Osteoblast (primary cell): Measurements from ENCODE around the gene RASSF9. TPM values are rescaled to one million over a fixed set of nuclear protein-coding genes. Genes with fewer than 3 reads are reported as not detected.

Experiments used
- DNase-seq: peaks from one replicate; pipeline ENCODE4 v3.0.0; 2011; ENCODE audit warnings: low spot score, mixed read lengths; ENCODE audit not compliant: insufficient read length; ENCODE audit errors: missing footprints
- H2AFZ ChIP-seq: 2 replicates; pipeline ENCODE4 v1.6.0; 2011; ENCODE audit warnings: mild to moderate bottlenecking, low read length
- H3K27ac ChIP-seq: 2 replicates; pipeline ENCODE4 v1.5.1; 2011; ENCODE audit warnings: mild to moderate bottlenecking, low read depth, low read length, moderate library complexity
- H3K27me3 ChIP-seq: 2 replicates; pipeline ENCODE4 v1.6.0; 2012; ENCODE audit warnings: mild to moderate bottlenecking, control low read depth, inconsistent platforms, low read length, moderate library complexity; ENCODE audit not compliant: insufficient read depth
- H3K36me3 ChIP-seq: 2 replicates; pipeline ENCODE4 v1.5.1; 2011; ENCODE audit warnings: mild to moderate bottlenecking, low read length, control low read depth, moderate library complexity; ENCODE audit not compliant: insufficient read depth
- H3K4me1 ChIP-seq: 2 replicates; pipeline ENCODE4 v1.5.1; 2011; ENCODE audit warnings: mild to moderate bottlenecking, low read length, control low read depth, moderate library complexity; ENCODE audit not compliant: insufficient read depth
- H3K4me2 ChIP-seq: 2 replicates; pipeline ENCODE4 v1.6.0; 2011; ENCODE audit warnings: mild to moderate bottlenecking, low read length; ENCODE audit not compliant: insufficient read depth
- H3K4me3 ChIP-seq: fragments of 200-600 bp; sonication (generic); 3 replicates; pipeline ENCODE4 v1.5.1; 2012; ENCODE audit warnings: mild to moderate bottlenecking, low read length, inconsistent platforms; ENCODE audit not compliant: insufficient read depth
- H3K79me2 ChIP-seq: 2 replicates; pipeline ENCODE4 v1.6.0; 2012; ENCODE audit warnings: mild to moderate bottlenecking, low read length, control low read depth, inconsistent platforms; ENCODE audit not compliant: insufficient read depth
- H3K9me3 ChIP-seq: 2 replicates; pipeline ENCODE4 v1.5.1; 2011; ENCODE audit warnings: low read depth, low read length, control low read depth
- H4K20me1 ChIP-seq: 2 replicates; pipeline ENCODE4 v1.6.0; 2012; ENCODE audit warnings: mild to moderate bottlenecking, low read length, control low read depth; ENCODE audit not compliant: insufficient read depth
- total RNA-seq: library from RNA; depleted of rRNA; stranded (reverse); fragments of >200 nt; gene quantifications from 2 replicates; pipeline ENCODE4 v1.2.3, GENCODE V29; 2012
- TF ChIP-seq, protein P1 (sequence below): IDR thresholded peaks from 2 replicates; pipeline ENCODE4 v1.5.1; 2011; ENCODE audit warnings: mild to moderate bottlenecking, low read depth, low read length, moderate library complexity; ENCODE audit errors: extremely low read depth

The RASSF9 gene
- total RNA-seq, 1 donor, result 5.8 TPM

DNA sequence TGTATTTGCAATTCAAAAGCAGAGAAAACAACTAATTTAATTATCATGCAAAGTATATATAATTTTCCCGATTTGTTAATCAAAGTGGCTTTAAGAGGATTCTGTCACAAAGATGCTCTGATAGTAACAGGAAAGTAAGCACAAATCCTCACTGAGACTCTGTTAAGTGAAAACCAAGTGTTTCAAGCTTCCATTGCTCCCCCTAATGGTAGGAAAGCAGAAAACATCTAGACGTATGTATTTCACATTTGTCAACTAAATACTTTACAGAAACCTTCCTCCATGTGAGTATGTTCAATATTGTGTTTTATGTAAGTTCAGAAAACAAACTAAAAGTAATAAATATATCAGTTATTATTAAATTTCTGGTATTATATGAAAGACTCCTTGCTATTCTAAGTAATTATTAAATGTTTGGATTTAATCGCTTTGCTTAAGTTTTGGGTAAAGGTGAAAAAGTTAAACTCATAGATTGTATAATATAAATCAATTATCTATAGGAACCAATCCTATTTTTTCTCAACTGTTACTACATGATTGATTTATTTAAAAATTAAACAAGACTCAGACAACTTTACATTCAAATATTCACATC, 36.4 kb upstream of the RASSF9 start:
- Histone ChIP-seq H3K36me3 (no peaks in the 10 kb centered on the region), H3K4me3 (no peak overlapping the region), H3K4me2 (no peak overlapping the region), H3K27ac (no peak overlapping the region), H3K79me2 (no peaks in the 10 kb centered on the region), H4K20me1 (no peaks in the 10 kb centered on the region), H3K4me1 (no peaks in the 10 kb centered on the region), H3K9me3 (no peaks in the 10 kb centered on the region), H3K27me3 (no peaks in the 10 kb centered on the region), H2AFZ (no peak overlapping the region)
- TF ChIP-seq, protein P1, sequence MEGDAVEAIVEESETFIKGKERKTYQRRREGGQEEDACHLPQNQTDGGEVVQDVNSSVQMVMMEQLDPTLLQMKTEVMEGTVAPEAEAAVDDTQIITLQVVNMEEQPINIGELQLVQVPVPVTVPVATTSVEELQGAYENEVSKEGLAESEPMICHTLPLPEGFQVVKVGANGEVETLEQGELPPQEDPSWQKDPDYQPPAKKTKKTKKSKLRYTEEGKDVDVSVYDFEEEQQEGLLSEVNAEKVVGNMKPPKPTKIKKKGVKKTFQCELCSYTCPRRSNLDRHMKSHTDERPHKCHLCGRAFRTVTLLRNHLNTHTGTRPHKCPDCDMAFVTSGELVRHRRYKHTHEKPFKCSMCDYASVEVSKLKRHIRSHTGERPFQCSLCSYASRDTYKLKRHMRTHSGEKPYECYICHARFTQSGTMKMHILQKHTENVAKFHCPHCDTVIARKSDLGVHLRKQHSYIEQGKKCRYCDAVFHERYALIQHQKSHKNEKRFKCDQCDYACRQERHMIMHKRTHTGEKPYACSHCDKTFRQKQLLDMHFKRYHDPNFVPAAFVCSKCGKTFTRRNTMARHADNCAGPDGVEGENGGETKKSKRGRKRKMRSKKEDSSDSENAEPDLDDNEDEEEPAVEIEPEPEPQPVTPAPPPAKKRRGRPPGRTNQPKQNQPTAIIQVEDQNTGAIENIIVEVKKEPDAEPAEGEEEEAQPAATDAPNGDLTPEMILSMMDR, result peak; percentile 79
- no peak for DNase-seq

DNA sequence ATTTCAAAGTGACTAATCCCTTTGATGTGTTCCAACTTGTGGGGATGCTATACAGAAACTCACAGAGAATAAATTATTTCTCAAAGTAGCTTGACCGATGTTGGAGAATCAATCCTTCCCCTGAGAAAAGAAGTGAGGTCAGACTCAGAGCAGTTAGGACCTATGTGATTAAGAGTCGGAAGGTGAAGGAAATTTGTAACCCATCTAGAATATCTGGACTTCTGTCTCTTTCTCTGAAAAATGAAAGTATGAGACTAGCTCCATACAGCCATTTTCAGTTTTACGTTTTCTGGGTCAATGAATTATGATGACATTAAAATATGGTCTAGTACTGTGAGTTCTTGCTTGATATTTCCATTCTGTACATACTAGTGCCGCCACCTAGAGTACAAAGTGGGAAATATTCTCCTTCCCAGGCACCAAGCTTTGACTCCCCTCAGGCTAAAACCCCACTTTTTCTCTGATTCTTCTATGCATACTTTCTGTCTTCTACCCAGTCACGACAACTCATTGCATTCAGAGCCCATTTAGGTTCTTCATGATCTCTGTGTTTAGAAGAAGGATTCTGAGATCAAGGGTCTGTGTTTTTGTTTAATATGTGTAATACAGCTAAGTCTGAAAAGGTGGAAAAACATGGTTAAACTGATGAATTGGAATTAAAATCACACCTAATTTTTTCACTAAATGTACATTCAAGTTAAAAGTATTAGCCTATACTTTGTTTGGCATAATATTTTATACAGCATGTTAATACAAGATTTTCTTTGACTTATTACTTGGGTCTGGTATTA, 31.0 kb upstream of the RASSF9 start:
- Histone ChIP-seq H3K9me3 (no peaks in the 10 kb centered on the region), H3K4me2 (peak overlapping the region; percentile 69), H3K36me3 (no peaks in the 10 kb centered on the region), H3K27me3 (no peaks in the 10 kb centered on the region), H3K79me2 (no peaks in the 10 kb centered on the region), H3K27ac (no peak overlapping the region), H4K20me1 (no peaks in the 10 kb centered on the region), H3K4me1 (no peaks in the 10 kb centered on the region), H2AFZ (peak overlapping the region; percentile 79), H3K4me3 (peak overlapping the region; percentile 61)
- TF ChIP-seq, protein P1, result peak; percentile 80
- peak; percentile 89 for DNase-seq

DNA sequence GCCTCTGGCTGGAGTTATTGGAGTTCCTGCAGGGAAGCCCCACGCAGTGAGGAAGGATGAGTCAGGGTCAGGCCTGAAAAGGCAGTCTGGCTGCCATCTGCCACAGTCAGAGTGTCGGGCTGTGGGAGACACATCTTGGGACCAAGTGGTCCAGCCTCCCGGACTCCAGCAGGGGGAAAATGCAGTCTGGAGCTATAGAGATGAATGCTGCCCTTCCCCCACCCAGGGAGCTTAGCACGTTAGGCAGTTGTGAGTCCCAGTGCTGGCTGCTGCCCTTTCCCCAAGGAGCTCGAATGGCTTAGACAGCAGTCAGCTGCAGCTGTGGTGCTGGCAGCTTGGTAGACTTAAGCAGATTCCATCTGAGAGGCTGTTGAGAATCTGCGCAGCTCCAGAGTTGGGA, 29.7 kb upstream of the RASSF9 start:
- no peaks in the 10 kb centered on the region for H3K27me3 ChIP-seq
- no peaks in the 10 kb centered on the region for H4K20me1 ChIP-seq
- H3K4me2 ChIP-seq, result no peak overlapping the region
- no peak overlapping the region for H3K27ac ChIP-seq
- H3K4me3 ChIP-seq, result no peak overlapping the region
- no peak overlapping the region for H2AFZ ChIP-seq
- H3K36me3 ChIP-seq, result no peaks in the 10 kb centered on the region
- H3K9me3 ChIP-seq, result no peaks in the 10 kb centered on the region
- TF ChIP-seq, protein P1, result no peak
- H3K4me1 ChIP-seq, result no peaks in the 10 kb centered on the region
- no peaks in the 10 kb centered on the region for H3K79me2 ChIP-seq
- DNase-seq, result no peak

DNA sequence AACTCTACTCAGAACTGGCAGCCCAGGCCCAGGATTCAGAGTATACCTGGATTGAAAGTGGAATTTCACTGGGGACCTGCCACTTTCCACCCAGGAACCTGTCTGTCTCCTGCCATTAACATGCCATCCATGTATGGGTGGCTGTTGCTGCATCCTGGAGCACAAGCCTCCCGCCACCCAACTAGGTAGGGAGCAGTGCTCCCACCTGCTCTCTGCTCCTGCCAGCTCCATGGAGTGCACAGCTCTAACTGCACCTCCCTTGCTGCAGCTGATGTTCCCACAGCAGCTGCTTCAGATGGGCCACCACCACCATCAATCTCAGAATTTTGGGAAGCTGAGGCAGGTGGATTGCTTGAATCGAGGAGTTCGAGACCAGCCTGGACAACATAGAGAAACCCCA, 20.8 kb upstream of the RASSF9 start:
- Histone ChIP-seq H3K4me3 (no peak overlapping the region), H3K79me2 (no peaks in the 10 kb centered on the region), H2AFZ (no peak overlapping the region), H3K36me3 (no peaks in the 10 kb centered on the region), H3K9me3 (no peaks in the 10 kb centered on the region), H3K27ac (no peak overlapping the region), H4K20me1 (no peaks in the 10 kb centered on the region), H3K27me3 (no peaks in the 10 kb centered on the region), H3K4me1 (no peaks in the 10 kb centered on the region), H3K4me2 (no peak overlapping the region)
- DNase-seq, result no peak
- TF ChIP-seq, protein P1, result no peak
